ENCODE measurements around the gene HMGB1.
"Not testable (repeated sequence)": the region's sequence is repeated elsewhere in the genome, so short reads cannot be mapped to it uniquely, and the experiment has no call there.

Gene HMGB1

GRCh38 chr13:30450066-30450465, 15.7 kb downstream of the HMGB1 start:
- Mint-ChIP-seq H3K36me3 (no peaks in the 10 kb centered on the region), H3K9me3 (no peaks in the 10 kb centered on the region), H3K27me3 (peaks cover 3% of the 10 kb centered on the region)

DNA sequence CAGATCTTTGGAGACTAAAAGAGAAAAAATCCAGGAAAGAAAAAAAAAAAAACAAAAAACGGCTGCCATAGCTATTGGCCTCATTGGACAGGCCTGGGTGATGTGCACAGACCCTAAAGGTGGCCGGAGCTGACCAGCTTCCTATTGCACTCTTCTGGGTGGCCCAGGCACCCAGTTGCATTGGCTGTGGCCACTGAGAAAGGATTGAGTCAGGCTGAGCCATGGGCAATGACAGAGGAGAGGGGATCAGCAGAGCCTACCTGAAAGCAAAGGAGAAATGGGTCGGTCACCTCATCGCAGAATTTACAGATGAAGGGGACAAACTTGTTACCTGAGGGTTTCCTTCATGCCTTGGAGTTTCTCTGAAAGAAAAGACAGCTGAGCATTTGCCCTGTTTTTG, 17.3 kb downstream of the HMGB1 start:
- H3K27me3 Mint-ChIP-seq, result peaks cover 3% of the 10 kb centered on the region
- H3K4me1 Mint-ChIP-seq, result peaks cover 7% of the 10 kb centered on the region
- no peak overlapping the region for H3K27ac Mint-ChIP-seq
- no peaks in the 10 kb centered on the region for H3K9me3 Mint-ChIP-seq
- no peaks in the 10 kb centered on the region for H3K36me3 Mint-ChIP-seq
- no peak overlapping the region for H3K4me3 Mint-ChIP-seq

More at GRCh38 chr13:30450066-30450465, 15.7 kb downstream of the HMGB1 start:
- Mint-ChIP-seq H3K4me3 (no peak overlapping the region), H3K27ac (no peak overlapping the region), H3K4me1 (peaks cover 7% of the 10 kb centered on the region)

DNA sequence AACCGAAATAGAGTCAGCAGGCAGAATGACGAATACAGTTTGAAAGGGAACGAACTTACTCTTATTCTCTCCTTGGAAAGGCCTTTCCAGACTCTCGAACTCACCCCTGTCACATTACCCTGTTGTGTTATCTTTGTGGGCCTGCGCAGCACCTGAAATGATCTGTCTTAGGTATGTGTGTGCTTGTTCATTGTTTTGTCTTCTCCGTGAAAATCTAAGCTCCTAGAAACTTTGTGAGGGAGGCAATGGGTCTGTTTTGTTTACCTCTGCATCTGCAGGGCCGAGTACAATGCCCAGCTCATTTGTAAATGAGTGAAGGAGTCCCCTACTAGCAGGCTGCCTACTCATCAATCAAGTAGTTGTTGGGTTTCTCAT, 19.6 kb downstream of the HMGB1 start:
- Mint-ChIP-seq H3K27ac (no peak overlapping the region), H3K36me3 (no peaks in the 10 kb centered on the region), H3K9me3 (no peaks in the 10 kb centered on the region), H3K27me3 (peaks cover 3% of the 10 kb centered on the region), H3K4me3 (peak overlapping the region; percentile 3), H3K4me1 (peaks cover 10% of the 10 kb centered on the region)

DNA sequence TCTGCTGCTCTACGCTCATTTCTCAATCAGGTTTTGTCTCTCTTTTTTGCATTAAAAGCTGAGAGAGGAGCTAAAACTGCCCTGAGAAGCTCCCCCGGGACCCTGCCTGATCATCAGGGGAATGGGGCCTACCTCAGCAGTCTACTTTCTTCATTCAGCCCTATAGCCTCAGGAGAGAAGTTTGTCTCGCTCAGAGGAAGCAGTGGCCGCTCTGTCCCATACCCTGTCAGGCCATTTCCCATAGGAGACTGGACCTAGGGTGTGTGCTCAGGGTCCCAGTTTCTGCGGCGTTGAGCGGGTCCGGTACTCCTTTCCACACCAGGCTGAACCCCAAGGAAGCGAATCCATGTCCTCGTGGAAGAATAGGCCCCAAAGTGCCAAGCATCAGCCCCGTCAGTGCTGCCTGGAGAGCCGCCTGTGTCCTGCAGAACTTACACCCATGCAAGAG, 21.8 kb downstream of the HMGB1 start:
- Mint-ChIP-seq H3K27ac (peak overlapping the region; percentile 32), H3K9me3 (no peaks in the 10 kb centered on the region), H3K4me1 (peaks cover 11% of the 10 kb centered on the region), H3K36me3 (no peaks in the 10 kb centered on the region), H3K4me3 (no peak overlapping the region), H3K27me3 (peaks cover 3% of the 10 kb centered on the region)

GRCh38 chr13:30443491-30443890, 22.2 kb downstream of the HMGB1 start:
- H3K9me3 Mint-ChIP-seq, H3K4me3 Mint-ChIP-seq, H3K27me3 Mint-ChIP-seq, H3K27ac Mint-ChIP-seq, H3K36me3 Mint-ChIP-seq: not testable (repeated sequence)
- H3K4me1 Mint-ChIP-seq, result peaks cover 11% of the 10 kb centered on the region

- Mint-ChIP-seq H3K4me1 (peaks cover 11% of the 10 kb centered on the region), H3K27ac (no peak overlapping the region), H3K36me3 (no peaks in the 10 kb centered on the region), H3K27me3 (peaks cover 3% of the 10 kb centered on the region), H3K9me3 (no peaks in the 10 kb centered on the region), H3K4me3 (no peak overlapping the region)
Observed at GRCh38 chr13:30442926-30443325, 22.8 kb downstream of the HMGB1 start.

GRCh38 chr13:30440910-30441703, 24.6 kb downstream of the HMGB1 start:
- no peak overlapping the region for H3K4me3 Mint-ChIP-seq
- no peaks in the 10 kb centered on the region for H3K9me3 Mint-ChIP-seq
- peaks cover 3% of the 10 kb centered on the region for H3K27me3 Mint-ChIP-seq
- H3K27ac Mint-ChIP-seq, result no peak overlapping the region
- no peaks in the 10 kb centered on the region for H3K36me3 Mint-ChIP-seq
- peaks cover 7% of the 10 kb centered on the region for H3K4me1 Mint-ChIP-seq

DNA sequence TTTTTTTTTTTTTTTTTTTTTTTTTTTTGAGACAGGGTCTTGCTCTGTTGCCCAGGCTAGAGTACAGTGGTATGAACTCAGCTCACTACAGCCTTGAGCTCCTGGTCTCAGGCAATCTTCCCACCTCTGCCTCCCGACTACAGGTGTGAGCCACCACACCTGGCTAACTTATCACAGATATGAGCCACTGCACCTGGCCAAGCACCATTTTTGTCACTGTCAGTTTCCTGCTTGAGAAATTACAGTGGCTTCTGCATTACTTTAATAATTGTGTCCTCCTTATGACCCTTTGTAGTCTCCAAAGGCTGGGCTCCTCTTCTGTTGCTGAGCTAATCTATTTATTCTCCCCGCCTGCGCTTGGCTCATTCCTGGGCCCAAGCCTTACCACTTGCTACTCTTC, 27.4 kb downstream of the HMGB1 start:
- Mint-ChIP-seq H3K9me3 (no peaks in the 10 kb centered on the region), H3K36me3 (no peaks in the 10 kb centered on the region)

DNA sequence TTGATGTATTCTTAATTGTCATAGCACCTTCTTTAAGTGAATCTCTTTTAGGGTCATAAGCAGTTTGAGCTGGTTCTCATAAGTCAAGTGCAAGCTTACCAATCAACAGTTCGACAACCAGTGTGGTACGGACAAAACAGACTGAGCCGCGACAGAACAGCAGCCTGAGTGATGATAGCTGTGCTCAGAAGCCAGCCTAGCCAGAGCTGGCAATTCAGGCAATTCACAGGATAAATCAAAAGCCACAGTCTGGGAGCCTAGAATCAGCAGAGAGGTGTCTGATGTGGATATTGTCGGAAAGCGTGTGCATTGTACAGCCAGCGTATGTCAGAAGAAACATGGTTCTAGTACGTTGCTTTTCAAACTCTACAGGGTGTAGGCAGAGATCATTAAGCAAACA, 28.6 kb downstream of the HMGB1 start:
- Mint-ChIP-seq H3K27ac (no peak overlapping the region), H3K36me3 (no peaks in the 10 kb centered on the region), H3K4me1 (peaks cover 4% of the 10 kb centered on the region), H3K9me3 (no peaks in the 10 kb centered on the region), H3K27me3 (no peaks in the 10 kb centered on the region), H3K4me3 (no peak overlapping the region)

More for the DNA sequence above, 27.4 kb downstream of the HMGB1 start:
- Mint-ChIP-seq H3K4me1 (peaks cover 4% of the 10 kb centered on the region), H3K4me3 (no peak overlapping the region), H3K27me3 (no peaks in the 10 kb centered on the region), H3K27ac (no peak overlapping the region)

GRCh38 chr13:30435911-30436451, 29.8 kb downstream of the HMGB1 start:
- Mint-ChIP-seq H3K9me3 (no peaks in the 10 kb centered on the region), H3K4me3 (no peak overlapping the region), H3K27me3 (no peaks in the 10 kb centered on the region), H3K36me3 (no peaks in the 10 kb centered on the region), H3K4me1 (peaks cover 12% of the 10 kb centered on the region), H3K27ac (no peak overlapping the region)

GRCh38 chr13:30431269-30431940, 34.3 kb downstream of the HMGB1 start:
- Mint-ChIP-seq H3K36me3 (no peaks in the 10 kb centered on the region), H3K4me3 (peak overlapping the region; percentile 82), H3K27me3 (no peaks in the 10 kb centered on the region), H3K4me1 (peaks cover 28% of the 10 kb centered on the region), H3K9me3 (no peaks in the 10 kb centered on the region), H3K27ac (peak overlapping the region; percentile 97)

DNA sequence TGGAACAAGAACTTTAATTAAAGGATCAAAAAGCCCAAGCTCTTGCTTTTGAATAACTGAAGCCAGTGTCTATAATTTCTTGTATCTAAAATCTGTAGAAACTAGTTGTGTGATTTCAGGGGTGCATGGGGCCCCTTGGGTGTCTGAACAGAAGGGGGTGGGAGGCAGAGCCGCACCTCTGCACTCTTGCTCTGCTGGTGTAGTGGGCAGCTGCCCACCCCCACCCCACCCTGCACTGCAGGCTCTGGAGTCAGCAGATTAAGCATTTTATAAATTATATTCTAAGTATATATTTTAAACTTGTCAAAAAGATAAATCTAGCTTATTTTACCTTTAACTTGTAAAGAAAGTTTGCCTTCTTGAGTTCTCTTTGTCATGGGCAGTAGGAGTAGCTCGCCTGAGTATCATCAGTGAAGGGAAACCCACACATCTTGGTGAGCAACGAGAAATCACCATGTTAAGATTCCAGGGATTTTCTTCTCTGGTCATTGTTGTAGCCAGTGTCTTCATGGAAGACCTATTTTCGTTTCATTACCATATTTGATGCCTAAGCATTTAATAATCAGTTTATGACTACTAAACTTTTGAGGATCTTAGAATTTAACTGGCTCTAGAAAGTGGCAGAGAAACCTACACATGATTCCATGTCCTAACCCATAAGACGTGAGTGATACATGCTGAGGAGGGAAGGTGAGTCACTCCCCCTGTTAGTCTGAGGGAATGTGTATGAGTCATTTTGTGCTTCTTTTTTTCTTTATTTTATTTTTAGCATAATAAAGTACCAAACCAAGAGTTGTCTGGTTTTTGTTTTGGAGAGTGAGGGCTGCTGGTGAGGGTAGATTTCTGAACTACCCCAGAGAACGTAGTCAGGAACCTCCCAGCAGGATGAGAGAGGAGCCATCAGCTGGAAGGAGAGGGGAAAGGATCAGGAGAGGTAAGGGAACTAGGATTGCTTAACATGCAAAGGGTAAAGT, 35.7 kb downstream of the HMGB1 start:
- no peaks in the 10 kb centered on the region for H3K27me3 Mint-ChIP-seq
- H3K4me3 Mint-ChIP-seq, result peak overlapping the region; percentile 82
- peak overlapping the region; percentile 97 for H3K27ac Mint-ChIP-seq
- peaks cover 28% of the 10 kb centered on the region for H3K4me1 Mint-ChIP-seq
- H3K36me3 Mint-ChIP-seq, result no peaks in the 10 kb centered on the region
- H3K9me3 Mint-ChIP-seq, result no peaks in the 10 kb centered on the region

DNA sequence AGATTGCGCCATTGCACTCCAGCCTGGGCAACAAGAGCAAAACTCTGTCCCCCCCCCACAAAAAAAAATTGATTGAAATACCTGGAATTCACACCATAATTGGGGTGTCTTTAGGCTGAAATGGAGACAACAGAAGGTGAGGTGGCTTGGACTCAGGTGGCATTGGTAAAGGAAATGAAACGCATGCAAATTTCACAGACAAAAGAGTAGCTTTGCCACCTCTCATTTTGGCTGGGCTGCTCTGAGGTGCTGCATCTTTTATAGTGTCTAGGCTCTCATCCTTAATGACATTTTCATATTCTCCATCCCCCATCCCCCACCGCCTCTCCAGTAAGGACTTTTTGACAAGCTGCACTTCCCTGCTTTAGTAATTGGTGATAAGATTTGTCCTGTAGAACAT, 36.5 kb downstream of the HMGB1 start:
- Mint-ChIP-seq H3K27ac (peak overlapping the region; percentile 65), H3K9me3 (no peaks in the 10 kb centered on the region), H3K4me3 (peak overlapping the region; percentile 23), H3K36me3 (no peaks in the 10 kb centered on the region), H3K27me3 (no peaks in the 10 kb centered on the region), H3K4me1 (peaks cover 28% of the 10 kb centered on the region)

GRCh38 chr13:30423891-30424290, 41.8 kb downstream of the HMGB1 start:
- H3K4me1 Mint-ChIP-seq, result peaks cover 13% of the 10 kb centered on the region
- H3K27me3 Mint-ChIP-seq, result no peaks in the 10 kb centered on the region
- no peaks in the 10 kb centered on the region for H3K9me3 Mint-ChIP-seq
- no peak overlapping the region for H3K4me3 Mint-ChIP-seq
- H3K36me3 Mint-ChIP-seq, result no peaks in the 10 kb centered on the region
- H3K27ac Mint-ChIP-seq, result no peak overlapping the region
